HepG2 (cell line): ENCODE results near the gene DCTN2. TPM values are rescaled to one million over a fixed set of nuclear protein-coding genes. Genes with fewer than 3 reads are reported as not detected.

ENCODE experiments used
- FOXP1 ChIP-seq, 2 experiments: fragments of 450-650 bp in 1 of 2; IDR thresholded peaks; 2 replicates each; pipeline ENCODE4 v1.6.1; 2017 to 2018; ENCODE audit warnings: antibody characterized with exemption in 1 of 2
- HDAC1 ChIP-seq: sonication (generic); formaldehyde crosslinking; IDR thresholded peaks from 2 replicates; pipeline ENCODE4 v1.5.1; 2020; ENCODE audit warnings: mild to moderate bottlenecking, missing genetic modification reagents
- KDM5B ChIP-seq: sonication (generic); formaldehyde crosslinking; IDR thresholded peaks from 2 replicates; pipeline ENCODE4 v1.4.0; 2020; ENCODE audit warnings: missing genetic modification reagents, mild to moderate bottlenecking, borderline replicate concordance
- MAFK ChIP-seq, 2 experiments: IDR thresholded peaks in 1 of 2; conservative IDR thresholded peaks in 1 of 2; 2 replicates each; pipeline ENCODE4 v1.6.1; 2011; ENCODE audit warnings: improper control_type of control experiment in 2 of 2, low read length in 2 of 2
- MXI1 ChIP-seq: IDR thresholded peaks from 3 replicates; pipeline ENCODE4 v1.6.1; 2012; ENCODE audit warnings: low read depth, low read length, inconsistent platforms, borderline replicate concordance
- NCOA2 ChIP-seq: sonication (generic); formaldehyde crosslinking; IDR thresholded peaks from 2 replicates; pipeline ENCODE4 v1.8.0; 2022; ENCODE audit warnings: inconsistent platforms
- NFAT5 ChIP-seq: sonication (generic); formaldehyde crosslinking; IDR thresholded peaks from 2 replicates; pipeline ENCODE4 v1.4.0; 2020; ENCODE audit warnings: missing genetic modification reagents
- POLR2A ChIP-seq, 2 experiments: IDR thresholded peaks; 2 replicates each; pipeline ENCODE4 v1.6.1; 2011; ENCODE audit warnings: low read depth in 2 of 2, low read length in 2 of 2, mild to moderate bottlenecking in 1 of 2, moderate library complexity in 1 of 2; ENCODE audit not compliant: insufficient read depth in 1 of 2
- RNF2 ChIP-seq: fragments of 450-650 bp; conservative IDR thresholded peaks from 2 replicates; pipeline ENCODE4 v1.6.1; 2016; ENCODE audit warnings: low read depth
- SAP130 ChIP-seq: IDR thresholded peaks from 2 replicates; pipeline ENCODE4 v1.6.1; 2016; ENCODE audit warnings: low read depth
- TBP ChIP-seq: sonication (generic); formaldehyde crosslinking; IDR thresholded peaks from 2 replicates; pipeline ENCODE4 v1.5.0; 2020; ENCODE audit warnings: missing genetic modification reagents
- ZBTB33 ChIP-seq: sonication (generic); formaldehyde crosslinking; IDR thresholded peaks from 2 replicates; pipeline ENCODE4 v1.4.0; 2020; ENCODE audit warnings: missing genetic modification reagents
- ZNF207 ChIP-seq: fragments of 450-650 bp; IDR thresholded peaks from 2 replicates; pipeline ENCODE4 v1.6.1; 2016; ENCODE audit warnings: antibody characterized with exemption, borderline replicate concordance
- ZNF329 ChIP-seq: sonication (generic); formaldehyde crosslinking; IDR thresholded peaks from 2 replicates; pipeline ENCODE4 v1.9.0; 2021; ENCODE audit warnings: low read depth, mild to moderate bottlenecking, missing genetic modification reagents
- ZNF703 ChIP-seq: sonication (generic); formaldehyde crosslinking; IDR thresholded peaks from 2 replicates; pipeline ENCODE4 v1.5.1; 2020; ENCODE audit warnings: missing genetic modification reagents, mild to moderate bottlenecking, moderate library complexity, borderline replicate concordance
- ZNF713 ChIP-seq: sonication (generic); formaldehyde crosslinking; IDR thresholded peaks from 2 replicates; pipeline ENCODE4 v1.4.0; 2020; ENCODE audit warnings: mild to moderate bottlenecking, missing genetic modification reagents
- ZNF761 ChIP-seq: sonication (generic); formaldehyde crosslinking; conservative IDR thresholded peaks from 2 replicates; pipeline ENCODE4 v1.4.0; 2020; ENCODE audit warnings: mild to moderate bottlenecking, missing genetic modification reagents
- polyA plus RNA-seq, 8 experiments: library from polyadenylated mRNA; depleted of rRNA in 3 of 8; stranded (reverse) in 7 of 8; unstranded in 1 of 8; fragments of >200 nt; fragmentation: Illumina TruSeq in 4 of 8; extraction: Trizol in 4 of 8; gene quantifications; 2 replicates each; pipeline versions ENCODE4 v1.2.1 to v1.2.3, GENCODE V29; 2011 to 2016; ENCODE audit warnings: low read depth in 4 of 8, missing spikeins in 1 of 8, mixed read lengths in 1 of 8; ENCODE audit not compliant: insufficient read depth in 1 of 8
- total RNA-seq, 5 experiments: library from RNA; depleted of rRNA; stranded (reverse); fragments of >200 nt; fragmentation: Illumina TruSeq; extraction: Trizol; gene quantifications; 2 replicates each; pipeline ENCODE4 v1.2.3, GENCODE V29; 2016; ENCODE audit warnings: low read depth in 1 of 5

DCTN2 gene
- total and polyA plus RNA-seq, 2 of the 13 experiments (the other 11 are each of a cell fraction or from before 2014, with no cell fraction given) = 72.0 to 77.4 TPM

GRCh38 chr12:57549909-57550640, 3.1 kb upstream of the DCTN2 start, which contains the start of gene KIF5A (continued):
- TF ChIP-seq ZBTB33 (CRISPR knock-in tag) (no peak), ZNF207 (no peak), RNF2 (0 out of 2 replicates have a peak, but pooled peaks have one; percentile 65), ZNF713 (CRISPR knock-in tag) (no peak), NFAT5 (no peak), POLR2A (IDR thresholded peaks at IDR 0.05; ENCODE audit: insufficient read depth in 1 of 2, low read depth in 2 of 2, low read length in 2 of 2) (peak in 1 of 2 experiments; percentile 49; a peak in 1 of 4 replicates), FOXP1 (IDR thresholded peaks at IDR 0.05) (no peak), FOXP1 (CRISPR knock-in tag; IDR thresholded peaks at IDR 0.05) (no peak), KDM5B (CRISPR knock-in tag) (no peak), ZNF329 (CRISPR knock-in tag) (no peak), NCOA2 (no peak), MAFK (conservative IDR thresholded peaks at IDR 0.05 in 1 of 2, IDR thresholded peaks at IDR 0.05 in 1 of 2; ENCODE audit: low read length in 2 of 2) (no peak), HDAC1 (CRISPR knock-in tag) (0 out of 2 replicates have a peak, but pooled peaks have one; percentile 26), TBP (no peak), ZNF703 (no peak), MXI1 (no peak), SAP130 (peak; percentile 60; the same call in 1 of the 2 replicates), ZNF761 (no peak)
